T47D (cell line): ENCODE data around the gene CTRL.

Experiments
- DNase-seq, 2 experiments: peaks; one replicate each; pipeline versions ENCODE4 v3.0.0 to v3.0.0-alpha.2; 2011 to 2012; ENCODE audit warnings: low read depth in 1 of 2, low spot score in 1 of 2
- JUND ChIP-seq: IDR thresholded peaks from 2 replicates; pipeline ENCODE4 v1.6.1; 2012; ENCODE audit warnings: low read depth
- in situ Hi-C: cut with HindIII; loops from 2 replicates; pipeline ENCODE4 v1.10.0; 2016; ENCODE audit warnings: low sequenced_read_pairs, low pct_unique_long_range_greater_than_20kb

Gene CTRL

DNA sequence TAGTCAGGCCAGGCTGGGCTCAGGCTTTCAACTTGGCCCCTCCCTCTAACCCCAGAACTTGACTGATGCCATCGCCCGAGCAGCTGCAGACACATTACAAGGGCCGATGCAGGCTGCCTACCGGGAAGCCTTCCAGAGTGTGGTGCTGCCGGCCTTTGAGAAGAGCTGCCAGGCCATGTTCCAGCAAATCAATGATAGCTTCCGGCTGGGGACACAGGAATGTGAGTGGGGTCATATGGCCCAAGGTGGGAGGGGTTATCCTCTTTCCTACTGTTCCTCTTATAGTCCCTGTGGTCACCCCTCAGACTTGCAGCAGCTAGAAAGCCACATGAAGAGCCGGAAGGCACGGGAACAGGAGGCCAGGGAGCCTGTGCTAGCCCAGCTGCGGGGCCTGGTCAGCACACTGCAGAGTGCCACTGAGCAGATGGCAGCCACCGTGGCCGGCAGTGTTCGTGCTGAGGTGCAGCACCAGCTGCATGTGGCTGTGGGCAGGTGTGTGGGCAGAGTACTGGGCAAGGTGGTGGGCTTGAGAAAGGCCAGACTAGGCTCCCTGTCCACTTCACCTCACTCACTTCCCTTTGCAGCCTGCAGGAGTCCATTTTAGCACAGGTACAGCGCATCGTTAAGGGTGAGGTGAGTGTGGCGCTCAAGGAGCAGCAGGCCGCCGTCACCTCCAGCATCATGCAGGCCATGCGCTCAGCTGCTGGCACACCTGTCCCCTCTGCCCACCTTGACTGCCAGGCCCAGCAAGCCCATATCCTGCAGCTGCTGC lies 49.1 kb downstream of the CTRL start:
- in situ Hi-C loops = no loop called here
- DNase-seq = no peak
- no peak for TF ChIP-seq JUND

DNA sequence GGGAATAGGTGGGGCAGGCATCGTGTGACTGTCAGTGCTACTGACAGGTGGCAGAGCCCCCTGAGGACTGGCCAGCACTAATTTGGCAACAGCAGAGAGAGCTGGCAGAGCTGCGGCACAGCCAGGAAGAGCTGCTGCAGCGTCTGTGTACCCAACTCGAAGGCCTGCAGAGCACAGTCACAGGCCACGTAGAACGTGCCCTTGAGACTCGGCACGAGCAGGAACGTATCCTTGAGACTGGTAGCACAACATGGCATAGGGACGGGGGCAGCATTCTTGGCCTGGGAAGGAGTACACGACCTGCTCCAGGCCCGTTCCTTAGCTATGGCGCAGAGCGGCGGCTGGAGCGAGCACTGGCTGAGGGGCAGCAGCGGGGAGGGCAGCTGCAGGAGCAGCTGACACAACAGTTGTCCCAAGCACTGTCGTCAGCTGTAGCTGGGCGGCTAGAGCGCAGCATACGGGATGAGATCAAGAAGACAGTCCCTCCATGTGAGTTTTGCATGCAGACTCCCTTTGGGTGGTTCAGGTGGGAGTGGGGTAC lies 50.0 kb downstream of the CTRL start:
- no peak for TF ChIP-seq JUND

DNA sequence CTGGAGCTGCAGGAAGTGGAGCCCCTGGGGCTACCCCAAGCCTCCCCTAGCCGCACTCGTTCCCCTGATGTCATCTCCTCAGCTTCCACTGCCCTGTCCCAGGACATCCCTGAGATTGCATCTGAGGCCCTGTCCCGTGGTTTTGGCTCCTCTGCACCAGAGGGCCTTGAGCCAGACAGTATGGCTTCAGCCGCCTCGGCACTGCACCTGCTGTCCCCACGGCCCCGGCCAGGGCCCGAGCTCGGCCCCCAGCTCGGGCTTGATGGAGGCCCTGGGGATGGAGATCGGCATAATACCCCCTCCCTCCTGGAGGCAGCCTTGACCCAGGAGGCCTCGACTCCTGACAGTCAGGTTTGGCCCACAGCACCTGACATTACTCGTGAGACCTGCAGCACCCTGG lies 51.1 kb downstream of the CTRL start:
- in situ Hi-C loops = no loop called here
- no peak for TF ChIP-seq JUND
- DNase-seq = no peak

More for the DNA sequence above, 50.0 kb downstream of the CTRL start:
- in situ Hi-C loops = no loop called here
- DNase-seq = no peak

DNA sequence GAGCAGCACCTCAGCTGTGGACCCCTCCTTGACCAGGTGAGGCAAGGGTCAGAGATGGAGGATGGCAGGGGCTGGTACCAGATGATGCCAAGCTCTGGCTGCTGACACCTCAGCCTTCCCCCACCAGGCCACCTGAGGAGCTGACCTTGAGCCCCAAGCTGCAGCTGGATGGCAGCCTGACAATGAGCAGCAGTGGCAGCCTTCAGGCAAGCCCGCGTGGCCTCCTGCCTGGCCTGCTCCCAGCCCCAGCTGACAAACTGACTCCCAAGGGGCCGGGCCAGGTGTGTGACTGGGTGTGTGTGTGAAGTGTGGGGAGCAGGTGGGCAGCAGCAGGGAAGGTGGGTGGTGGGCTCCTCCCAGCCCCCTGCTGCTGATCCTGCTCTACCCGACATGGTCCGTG lies 51.7 kb downstream of the CTRL start:
- in situ Hi-C loops = no loop called here
- TF ChIP-seq JUND = no peak
- no peak for DNase-seq
